GM18870 (cell line): Measurements from ENCODE around the gene DPPA2.

Experiments
- ATAC-seq: cut with Tn5 transposase; IDR thresholded peaks from one replicate; pipeline ENCODE4 v1.9.1; 2021; ENCODE audit warnings: moderate library complexity; ENCODE audit not compliant: unreplicated experiment

Gene DPPA2

DNA sequence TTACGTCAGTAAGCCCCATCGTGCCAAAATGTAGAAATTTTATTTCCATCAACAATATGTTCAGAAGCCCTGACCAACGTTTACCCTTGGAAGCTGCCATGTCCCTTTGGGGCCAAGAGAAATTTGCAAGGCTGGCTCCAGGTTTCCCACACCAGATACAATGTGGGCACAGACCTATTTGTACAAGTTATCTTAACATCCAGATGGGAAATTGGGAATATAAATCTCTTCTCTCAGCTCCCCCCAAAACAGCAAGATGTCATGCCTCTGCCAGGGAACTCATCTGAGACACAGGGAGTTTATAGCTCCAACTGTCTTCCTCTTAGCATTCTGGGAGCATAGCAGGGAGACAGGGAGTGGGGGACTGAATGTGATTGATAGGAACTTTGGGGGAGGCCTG, 9.3 kb upstream of the DPPA2 start:
- ATAC-seq: no peak

DNA sequence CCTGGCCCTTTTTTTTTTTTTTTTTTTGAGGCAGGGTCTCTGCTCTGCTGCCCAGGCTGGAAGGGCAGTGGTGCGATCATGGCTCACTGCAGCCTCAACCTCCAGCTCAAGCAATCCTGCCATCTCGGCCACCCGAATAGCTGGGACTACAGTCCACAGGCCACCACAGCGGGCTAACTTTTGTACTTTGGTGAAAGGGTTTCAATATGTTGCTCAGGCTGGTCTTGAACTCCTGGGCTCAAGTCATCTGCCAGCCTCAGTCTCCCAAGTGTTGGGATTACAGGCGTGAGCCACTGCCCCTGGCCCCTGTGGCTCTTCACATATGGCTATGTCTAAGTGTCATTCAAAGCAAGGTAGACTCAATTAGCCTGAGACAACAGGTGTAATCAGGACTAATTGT, 8.8 kb upstream of the DPPA2 start:
- ATAC-seq: no peak

DNA sequence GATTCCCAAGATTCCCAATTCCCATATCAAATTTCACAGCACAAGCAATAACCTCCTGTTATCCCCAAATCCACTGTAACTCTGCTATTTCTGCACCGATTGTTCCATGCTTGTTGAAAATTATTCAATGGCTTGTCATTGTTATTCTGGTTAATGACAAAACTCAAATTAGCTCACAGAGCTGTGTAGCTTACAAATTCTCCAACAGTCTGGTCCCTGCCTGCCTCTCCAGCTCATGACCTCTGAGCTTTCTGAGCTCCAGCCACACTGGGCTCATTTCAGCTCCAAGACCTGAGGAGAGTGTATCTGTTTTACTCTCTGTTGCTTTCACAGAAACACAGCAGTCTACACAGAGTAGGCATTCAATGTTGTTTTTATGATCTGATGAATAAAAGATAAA, 3.3 kb downstream of the DPPA2 start:
- no peak for ATAC-seq

DNA sequence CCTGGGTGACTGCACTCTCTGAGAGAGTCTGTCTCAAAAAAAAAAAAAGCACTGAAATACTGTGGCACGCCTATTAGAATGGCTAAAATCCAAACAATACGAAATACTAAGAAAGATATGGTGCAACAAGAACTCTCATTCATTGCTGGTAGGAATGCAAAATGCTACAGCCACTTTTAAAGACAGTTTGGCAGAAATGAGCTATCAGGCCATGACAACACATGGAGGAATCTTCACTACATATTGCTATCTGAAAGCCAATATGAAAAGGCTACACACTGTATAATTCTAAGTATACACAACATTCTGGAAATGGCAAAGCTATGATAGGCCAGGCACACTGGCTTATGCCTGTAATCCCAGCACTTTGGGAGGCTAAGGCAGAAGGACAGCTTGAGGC, 18.8 kb downstream of the DPPA2 start:
- ATAC-seq: no peak

DNA sequence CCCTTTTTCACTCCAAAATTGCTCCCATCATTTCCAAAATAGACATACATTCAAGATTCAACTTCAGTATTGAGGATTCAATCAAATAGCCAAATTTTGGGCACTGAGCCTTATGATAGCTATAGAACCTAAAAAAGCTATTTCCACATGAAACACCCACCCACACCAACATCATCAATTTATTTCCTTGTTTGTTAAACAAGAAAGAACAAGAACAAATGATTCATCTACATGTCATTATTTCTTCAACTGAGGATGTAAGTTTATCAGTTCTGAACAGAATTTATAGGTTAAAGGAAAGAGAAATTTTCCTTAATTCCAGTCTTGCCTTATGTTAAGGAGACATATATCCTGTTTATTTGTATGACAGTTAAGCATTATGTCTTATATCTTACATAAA, 32.2 kb downstream of the DPPA2 start:
- no peak for ATAC-seq

DNA sequence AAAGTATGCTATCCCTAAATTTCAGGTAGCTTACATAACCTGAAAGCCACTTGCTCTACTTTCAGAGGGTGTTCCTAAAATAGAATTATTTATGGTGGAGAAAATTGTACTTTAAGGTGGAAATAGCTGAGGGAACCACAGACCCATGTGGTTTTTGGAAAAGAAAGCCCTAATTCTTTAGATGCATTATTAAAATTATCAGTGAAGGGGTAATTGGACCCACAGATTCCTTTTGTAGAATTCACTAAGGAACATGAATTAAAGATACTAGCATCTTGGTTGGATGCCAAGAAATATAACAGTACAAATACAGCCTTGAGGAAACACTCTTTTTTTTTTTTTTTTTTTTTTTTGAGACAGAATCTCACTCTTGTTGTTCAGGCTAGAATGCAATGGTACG, 37.8 kb downstream of the DPPA2 start:
- no peak for ATAC-seq

DNA sequence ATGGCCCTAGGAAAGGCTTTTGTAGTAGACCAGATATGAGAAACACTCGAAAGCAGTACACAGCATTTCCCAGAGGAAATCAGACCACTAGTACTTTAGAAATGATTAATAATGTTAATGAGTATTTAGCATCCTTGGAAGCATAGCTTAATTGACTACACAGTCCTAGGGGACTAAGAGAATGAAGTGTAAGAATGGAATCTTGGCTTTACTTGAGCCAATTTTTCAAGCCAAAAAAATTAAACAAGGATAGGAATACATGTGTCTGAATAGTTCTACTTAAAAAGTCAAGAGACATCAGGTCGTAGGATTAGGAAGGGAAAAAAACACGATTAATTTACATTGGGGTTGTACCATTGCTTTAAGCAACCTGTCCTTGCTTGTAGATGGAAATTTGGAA, 38.2 kb downstream of the DPPA2 start:
- no peak for ATAC-seq

DNA sequence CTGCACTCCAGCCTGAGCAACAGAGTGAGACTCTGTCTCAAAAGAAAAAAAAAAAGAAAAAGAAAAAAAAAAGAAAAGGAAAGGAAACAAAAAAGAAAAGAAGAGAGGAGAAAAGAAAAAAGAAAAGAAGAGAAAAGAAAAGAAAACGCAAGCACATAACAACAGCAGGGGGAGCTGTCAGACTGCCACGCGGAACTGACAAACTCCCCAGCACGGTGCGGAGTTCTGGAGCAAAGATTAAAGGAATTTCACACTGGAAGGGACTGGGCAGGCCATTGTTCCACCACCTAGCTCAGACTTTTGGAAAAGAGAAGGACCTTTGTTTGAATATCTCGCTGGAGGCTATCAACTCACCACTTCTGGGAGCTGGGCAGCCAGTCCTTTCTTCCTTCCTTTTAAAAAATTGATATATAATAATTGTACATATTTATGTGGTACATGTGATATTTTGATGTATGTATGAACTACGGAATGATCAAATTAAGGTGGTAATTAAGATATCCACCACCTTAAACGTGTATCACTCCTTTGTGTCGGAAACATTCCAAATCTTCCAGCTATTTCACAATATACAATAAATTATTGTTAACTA, 40.5 kb downstream of the DPPA2 start:
- no peak for ATAC-seq

DNA sequence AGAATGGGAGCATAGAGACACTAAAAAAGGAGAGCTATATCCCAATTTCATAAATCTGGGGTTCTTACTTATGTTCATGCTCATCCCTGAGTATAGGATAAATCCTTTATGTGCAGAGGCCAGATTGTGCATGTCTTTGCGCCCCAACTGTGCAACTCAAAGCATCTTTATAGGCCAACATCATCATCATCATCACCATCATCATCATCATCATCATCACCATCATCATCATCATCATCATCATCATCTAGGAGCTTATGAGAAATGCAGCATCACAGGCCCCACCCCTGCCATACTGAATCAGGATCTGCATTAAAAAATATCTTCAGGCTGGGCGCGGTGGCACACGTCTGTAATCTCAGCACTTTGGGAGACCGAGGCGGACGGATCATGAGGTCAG, 45.5 kb downstream of the DPPA2 start:
- ATAC-seq: no peak

DNA sequence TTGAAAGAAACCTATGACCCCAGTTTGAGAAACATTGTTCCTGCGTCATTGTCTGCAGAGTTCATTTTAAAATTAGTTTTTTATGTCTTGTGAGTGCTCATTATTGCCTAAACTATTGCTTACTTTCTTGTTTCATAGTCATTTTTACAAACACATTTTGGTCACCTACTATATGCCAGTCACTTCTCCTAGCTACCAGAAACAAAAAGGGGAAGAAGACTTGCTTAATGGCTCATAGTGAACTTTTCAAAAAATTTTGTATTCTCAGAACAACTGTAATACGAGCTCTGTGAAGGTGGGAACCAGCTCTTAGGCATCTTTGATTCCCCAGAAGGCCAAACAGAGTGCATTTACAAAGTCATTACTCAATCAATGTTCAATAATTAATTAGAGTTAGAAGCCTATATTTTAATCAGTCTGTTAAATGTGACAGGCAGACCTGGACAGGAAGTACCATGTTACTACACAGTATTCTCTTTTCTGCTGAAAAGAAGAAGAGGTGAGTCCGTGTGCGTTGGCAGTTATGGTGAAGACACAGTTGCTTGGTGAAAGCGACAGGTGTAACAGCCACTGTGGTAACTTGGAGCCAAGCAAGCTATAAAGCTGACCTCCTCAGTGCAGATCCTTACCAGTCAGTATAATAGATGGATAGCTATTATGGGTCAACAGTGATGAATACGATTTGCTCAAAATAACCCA, 46.6 kb downstream of the DPPA2 start:
- ATAC-seq: no peak

DNA sequence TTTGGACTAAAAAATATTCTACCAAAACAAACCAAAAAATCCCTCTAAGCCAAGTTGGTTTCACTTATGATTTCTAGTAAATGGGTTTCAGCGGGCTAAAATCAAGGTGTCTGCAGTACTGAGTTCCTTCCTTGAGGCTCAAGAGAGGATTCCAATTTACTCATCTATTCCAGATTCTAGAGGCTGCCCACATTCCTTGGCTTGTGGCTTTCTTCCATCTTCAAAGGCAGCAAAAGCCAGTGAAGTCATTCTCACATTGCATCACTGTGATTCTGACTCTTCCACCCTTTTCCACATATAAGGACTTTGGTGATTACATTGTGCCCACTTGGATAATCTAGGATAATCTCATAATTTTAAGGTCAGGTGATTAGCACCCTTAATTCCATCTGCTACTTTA, 48.1 kb downstream of the DPPA2 start:
- ATAC-seq: no peak

DNA sequence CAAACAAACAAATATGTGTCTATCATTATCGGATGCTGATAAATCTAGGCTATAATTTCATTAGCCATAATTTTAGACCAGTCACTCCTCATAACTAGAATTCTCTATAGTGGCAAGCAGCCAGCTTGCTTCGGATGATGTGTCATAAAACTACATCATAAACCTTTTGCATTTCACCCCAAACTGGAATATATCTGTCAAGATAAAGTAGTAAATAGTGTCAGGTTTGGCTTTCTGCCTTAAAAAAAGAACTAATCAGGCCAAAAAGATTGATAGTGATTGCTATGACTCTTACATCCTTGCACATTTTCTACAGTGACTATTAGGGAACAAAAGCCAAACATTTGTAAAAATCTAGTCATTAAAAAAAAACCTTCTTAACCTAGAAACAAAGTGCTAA, 51.0 kb downstream of the DPPA2 start:
- ATAC-seq: no peak

DNA sequence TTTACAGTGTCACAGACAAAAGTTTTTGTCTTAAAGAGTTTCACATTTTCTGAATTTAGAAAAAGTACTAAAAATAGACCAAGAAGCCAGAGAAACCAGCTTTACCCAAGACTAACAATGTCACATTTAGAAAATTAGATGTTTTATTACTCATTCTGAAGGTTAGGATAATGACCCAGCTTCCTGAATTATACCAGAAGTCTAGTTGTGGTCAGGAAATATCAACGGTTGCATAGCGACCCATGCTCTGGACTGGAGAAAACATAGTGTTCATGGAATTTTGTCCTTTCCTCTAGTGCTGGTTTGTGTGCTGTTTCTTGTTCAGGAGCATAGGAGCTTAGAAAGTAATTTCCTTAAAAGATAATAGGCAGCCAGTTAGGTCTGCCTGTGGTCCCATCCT, 59.0 kb downstream of the DPPA2 start:
- ATAC-seq: no peak

DNA sequence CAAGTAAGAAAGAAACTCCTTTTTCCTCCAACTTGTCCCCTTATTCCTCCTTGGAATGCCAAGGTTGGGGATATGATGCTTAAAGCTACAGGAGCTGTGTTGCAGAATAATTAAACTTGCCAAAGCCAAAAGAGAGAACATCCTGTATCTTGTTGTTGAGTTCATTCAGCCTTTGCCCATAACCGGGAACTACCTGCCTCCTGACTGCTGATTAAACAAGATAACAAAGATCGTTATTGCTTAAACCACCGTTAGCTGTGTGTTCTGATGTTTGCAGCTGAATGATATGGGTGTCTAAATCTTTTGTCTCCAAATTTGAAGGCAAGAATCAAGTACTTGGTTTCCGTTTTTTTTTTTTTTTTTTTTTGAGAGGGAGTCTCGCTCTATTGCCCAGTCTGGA, 61.5 kb downstream of the DPPA2 start:
- no peak for ATAC-seq

DNA sequence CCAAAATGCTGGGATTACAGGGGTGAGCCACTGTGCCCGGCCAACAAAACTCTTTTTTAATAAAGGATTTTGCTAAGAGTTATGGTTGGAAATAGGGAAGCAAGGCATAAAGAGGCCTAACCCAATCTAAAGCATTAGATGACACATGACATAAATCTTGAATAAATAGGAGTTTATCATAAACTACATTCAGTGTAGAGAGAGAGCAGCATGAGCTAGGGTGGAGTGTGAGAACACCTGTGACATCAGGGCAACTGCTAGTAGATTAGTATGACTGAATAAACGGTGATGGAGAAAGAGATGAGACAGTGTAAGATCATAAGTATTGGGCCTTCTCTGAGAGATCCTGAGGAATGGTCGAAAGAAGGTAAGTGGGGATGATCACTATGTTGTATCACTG, 63.7 kb downstream of the DPPA2 start:
- ATAC-seq: no peak
